Natural killer cell treated with Interleukin-12 subunit alpha and Interleukin-12 subunit beta and Interleukin-15 and Interleukin-18, amount 100 ng/mL, for 72 hours (primary cell): ENCODE measurements around the gene STAB2. TPM values are rescaled to one million over a fixed set of nuclear protein-coding genes. Genes with fewer than 3 reads are reported as not detected.

Experiments used
- ATAC-seq, 2 donors: fragments of 150-1000 bp; cut with Tn5 transposase in 1 of 2; sonication (Bioruptor Pico), chemical (Tn5 transposase) in 1 of 2; 2 replicates each; pipeline ENCODE4 v1.10.0; 2021
- DNase-seq: peaks from one replicate; pipeline ENCODE4 v3.0.0; 2022; ENCODE audit warnings: low spot score
- H3K27ac Mint-ChIP-seq, 2 donors: 1 replicate in 1 of 2; 2 replicates in 1 of 2; pipeline ENCODE4 v1.8.0; 2022; ENCODE audit warnings: mixed read lengths in 2 of 2, mild to moderate bottlenecking in 1 of 2, moderate library complexity in 1 of 2
- H3K27me3 Mint-ChIP-seq, 2 donors: 1 replicate in 1 of 2; 2 replicates in 1 of 2; pipeline ENCODE4 v1.8.0; 2022; ENCODE audit warnings: mixed read lengths in 2 of 2
- H3K36me3 Mint-ChIP-seq: one replicate; pipeline ENCODE4 v1.8.0; 2022; ENCODE audit warnings: mixed read lengths
- H3K4me1 Mint-ChIP-seq, 2 donors: 1 replicate in 1 of 2; 2 replicates in 1 of 2; pipeline ENCODE4 v1.8.0; 2022; ENCODE audit warnings: low read depth in 2 of 2, mixed read lengths in 2 of 2, mild to moderate bottlenecking in 1 of 2
- H3K4me3 Mint-ChIP-seq: one replicate; pipeline ENCODE4 v1.8.0; 2022; ENCODE audit warnings: mixed read lengths
- H3K9me3 Mint-ChIP-seq: 2 replicates; pipeline ENCODE4 v1.8.0; 2022; ENCODE audit warnings: mixed read lengths
- total RNA-seq, 2 donors: library from RNA; stranded (reverse); gene quantifications; one replicate each; pipeline ENCODE4 v1.2.3, GENCODE V29; 2022

The STAB2 gene
- total RNA-seq, 2 donors from 2014 or later, result not detected

DNA sequence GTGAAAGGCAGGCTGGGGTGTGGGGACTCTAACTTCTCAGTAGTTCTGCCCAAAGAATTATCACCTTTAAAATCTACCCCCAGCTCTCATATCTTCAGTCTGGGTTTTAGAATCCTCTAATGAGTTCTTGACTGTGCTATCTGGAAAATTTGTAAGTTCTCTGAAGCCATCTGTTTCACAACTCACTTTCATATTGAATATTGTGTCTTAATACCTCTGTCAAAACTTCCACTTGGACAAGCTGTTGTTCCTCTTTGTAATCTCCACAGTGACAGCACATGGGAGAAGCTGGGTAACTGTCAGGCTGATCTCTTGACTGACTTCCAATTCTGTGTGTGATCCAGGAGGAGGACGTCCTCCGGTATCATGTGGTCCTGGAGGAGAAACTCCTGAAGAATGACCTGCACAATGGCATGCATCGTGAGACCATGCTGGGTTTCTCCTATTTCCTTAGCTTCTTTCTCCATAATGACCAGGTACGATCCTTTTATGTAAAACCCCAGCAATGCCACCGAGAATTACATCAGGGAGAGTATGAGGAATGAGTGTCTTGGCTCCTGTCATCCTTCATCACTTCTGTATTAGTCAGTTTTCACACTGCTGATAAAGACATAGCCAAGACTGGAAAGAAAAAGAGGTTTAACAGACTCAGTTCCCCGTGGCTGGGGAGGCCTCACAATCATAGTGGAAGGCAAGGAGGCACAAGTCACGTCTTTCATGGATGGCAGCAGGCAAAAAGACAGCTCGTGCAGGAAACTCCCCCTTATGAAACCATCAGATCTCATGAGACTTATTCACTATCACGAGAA, 111.9 kb downstream of the STAB2 start:
- H3K4me3 Mint-ChIP-seq, result no peak overlapping the region

GRCh38 chr12:103705098-103705497, 118.0 kb downstream of the STAB2 start:
- Mint-ChIP-seq H3K4me1 (no peaks in the 10 kb centered on the region), H3K4me3 (no peak overlapping the region), H3K36me3 (no peaks in the 10 kb centered on the region), H3K27me3 (peaks cover 9 to 14% of the 10 kb centered on the region in 2 donors), H3K27ac (no peak overlapping the region), H3K9me3 (no peaks in the 10 kb centered on the region)
- ATAC-seq, result no peak
- DNase-seq, result no peak

More for the DNA sequence above, 111.9 kb downstream of the STAB2 start:
- no peak for ATAC-seq
- DNase-seq, result no peak
- Mint-ChIP-seq H3K9me3 (no peaks in the 10 kb centered on the region), H3K27ac (no peak overlapping the region), H3K36me3 (no peaks in the 10 kb centered on the region), H3K27me3 (peaks cover 19 to 29% of the 10 kb centered on the region in 2 donors), H3K4me1 (no peaks in the 10 kb centered on the region)

GRCh38 chr12:103705927-103706326, 118.9 kb downstream of the STAB2 start:
- ATAC-seq (no peak), DNase-seq (no peak)
- no peak overlapping the region for H3K27ac Mint-ChIP-seq
- H3K4me3 Mint-ChIP-seq, result no peak overlapping the region
- peaks cover 10 to 16% of the 10 kb centered on the region in 2 donors for H3K27me3 Mint-ChIP-seq
- no peaks in the 10 kb centered on the region for H3K36me3 Mint-ChIP-seq
- H3K4me1 Mint-ChIP-seq, result no peaks in the 10 kb centered on the region
- no peaks in the 10 kb centered on the region for H3K9me3 Mint-ChIP-seq

DNA sequence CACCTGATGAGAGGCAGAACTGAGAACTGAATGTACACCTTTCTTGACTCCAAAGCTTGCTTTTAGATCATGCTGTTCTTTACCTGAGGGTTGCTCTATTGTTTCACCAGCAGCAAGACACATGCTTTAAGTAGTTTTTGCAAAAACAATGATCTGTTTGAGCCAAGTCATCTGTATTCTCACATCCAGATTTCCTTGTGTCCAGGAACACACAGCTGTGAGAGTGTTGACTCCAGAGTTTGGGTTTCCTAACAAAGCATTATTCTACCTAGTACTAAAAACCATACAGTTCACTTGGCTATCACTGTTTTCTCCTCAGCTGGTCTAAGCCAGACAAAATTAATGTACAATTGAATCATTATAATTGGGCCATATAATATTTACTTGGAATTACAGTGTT, 120.4 kb downstream of the STAB2 start:
- DNase-seq (no peak), ATAC-seq (no peak)
- peaks cover 12 to 16% of the 10 kb centered on the region in 2 donors for H3K27me3 Mint-ChIP-seq
- H3K27ac Mint-ChIP-seq, result no peak overlapping the region
- H3K36me3 Mint-ChIP-seq, result no peaks in the 10 kb centered on the region
- H3K4me1 Mint-ChIP-seq, result no peaks in the 10 kb centered on the region
- no peaks in the 10 kb centered on the region for H3K9me3 Mint-ChIP-seq
- no peak overlapping the region for H3K4me3 Mint-ChIP-seq

DNA sequence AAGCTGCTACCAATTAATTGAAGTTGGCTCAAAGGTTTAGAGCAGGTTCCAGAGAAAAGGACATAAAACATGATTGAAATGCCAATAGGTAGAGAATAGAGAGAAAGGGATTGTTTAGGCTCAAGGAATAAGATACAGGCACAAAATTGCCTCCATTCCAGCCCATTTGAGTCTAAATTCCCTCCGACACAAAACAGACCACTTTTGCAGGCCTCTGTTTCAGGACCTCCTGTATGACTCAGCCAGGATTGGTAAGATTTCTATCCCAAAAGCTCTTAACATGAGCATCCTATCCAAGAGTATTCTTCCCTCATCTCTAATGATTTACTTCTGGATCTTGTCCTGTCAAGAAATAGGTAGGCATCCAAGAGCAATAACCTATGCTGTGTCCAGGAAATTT, 123.5 kb downstream of the STAB2 start:
- no peaks in the 10 kb centered on the region for H3K4me1 Mint-ChIP-seq
- no peak overlapping the region for H3K27ac Mint-ChIP-seq
- no peaks in the 10 kb centered on the region for H3K36me3 Mint-ChIP-seq
- H3K27me3 Mint-ChIP-seq, result peaks cover 16 to 22% of the 10 kb centered on the region in 2 donors
- no peak for DNase-seq
- no peak for ATAC-seq
- H3K9me3 Mint-ChIP-seq, result no peaks in the 10 kb centered on the region
- H3K4me3 Mint-ChIP-seq, result no peak overlapping the region

DNA sequence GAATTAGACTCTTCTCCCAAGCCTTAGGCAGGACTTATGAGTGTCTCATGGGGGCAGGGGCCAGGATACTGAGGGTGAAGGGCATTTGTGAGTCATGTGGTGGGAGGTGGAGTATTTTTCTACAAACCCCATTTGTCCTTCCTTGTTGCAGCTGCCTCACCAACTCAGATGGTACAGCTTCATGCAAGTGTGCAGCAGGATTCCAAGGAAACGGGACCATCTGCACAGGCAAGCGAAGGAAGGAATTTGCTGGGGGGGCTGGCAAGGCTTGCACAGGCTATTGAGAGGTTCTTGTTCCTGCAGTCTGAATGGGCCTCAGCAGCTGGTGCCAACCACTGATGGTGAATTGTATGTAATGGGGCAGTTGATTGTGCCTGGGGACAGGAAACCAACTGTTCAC, 125.1 kb downstream of the STAB2 start:
- ATAC-seq, result peak in 1 of 2 donors; percentile 17
- H3K4me1 Mint-ChIP-seq, result no peaks in the 10 kb centered on the region
- H3K36me3 Mint-ChIP-seq, result no peaks in the 10 kb centered on the region
- H3K27ac Mint-ChIP-seq, result no peak overlapping the region
- no peak overlapping the region for H3K4me3 Mint-ChIP-seq
- H3K9me3 Mint-ChIP-seq, result no peaks in the 10 kb centered on the region
- peaks cover 21 to 27% of the 10 kb centered on the region in 2 donors for H3K27me3 Mint-ChIP-seq
- no peak for DNase-seq

- H3K4me3 Mint-ChIP-seq, result no peak overlapping the region
- H3K27me3 Mint-ChIP-seq, result peaks cover 11 to 13% of the 10 kb centered on the region in 2 donors
- H3K36me3 Mint-ChIP-seq, result no peaks in the 10 kb centered on the region
- no peak for ATAC-seq
- DNase-seq, result no peak
- H3K4me1 Mint-ChIP-seq, result no peaks in the 10 kb centered on the region
- no peak overlapping the region for H3K27ac Mint-ChIP-seq
- H3K9me3 Mint-ChIP-seq, result no peaks in the 10 kb centered on the region
These were observed 128.4 kb downstream of the STAB2 start for GRCh38 chr12:103715494-103715893.

- ATAC-seq, result peak in 1 of 2 donors; percentile 17
- H3K27ac Mint-ChIP-seq, result no peak overlapping the region
- DNase-seq, result no peak
- no peaks in the 10 kb centered on the region for H3K4me1 Mint-ChIP-seq
- no peaks in the 10 kb centered on the region for H3K9me3 Mint-ChIP-seq
- no peak overlapping the region for H3K4me3 Mint-ChIP-seq
- H3K36me3 Mint-ChIP-seq, result no peaks in the 10 kb centered on the region
- peaks cover 11 to 13% of the 10 kb centered on the region in 2 donors for H3K27me3 Mint-ChIP-seq
These were observed 129.6 kb downstream of the STAB2 start for GRCh38 chr12:103716517-103717196.

DNA sequence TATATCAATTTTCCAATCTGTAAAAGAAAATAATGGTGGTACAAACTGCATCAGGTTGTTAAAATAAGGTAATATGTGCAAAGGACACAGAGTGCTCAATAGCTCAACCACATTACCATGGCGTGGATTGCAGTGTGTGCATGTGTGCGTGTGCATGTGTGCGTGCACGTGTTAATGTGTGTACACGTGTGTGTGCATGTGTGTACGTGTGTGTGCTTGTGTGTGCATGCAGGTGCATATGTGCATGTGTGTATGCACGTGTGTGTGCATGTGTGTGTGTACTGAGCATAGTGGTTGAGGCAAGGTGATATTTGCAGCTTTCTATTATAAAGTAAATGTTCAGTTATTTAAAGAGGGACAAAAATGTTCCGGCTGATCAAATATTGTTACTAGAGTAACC, 138.3 kb downstream of the STAB2 start:
- H3K36me3 Mint-ChIP-seq, result no peaks in the 10 kb centered on the region
- ATAC-seq, result no peak
- H3K9me3 Mint-ChIP-seq, result no peaks in the 10 kb centered on the region
- DNase-seq, result no peak
- H3K4me3 Mint-ChIP-seq, result no peak overlapping the region
- no peak overlapping the region for H3K27ac Mint-ChIP-seq
- H3K4me1 Mint-ChIP-seq, result no peaks in the 10 kb centered on the region
- peaks cover 0 to 5% of the 10 kb centered on the region in 2 donors for H3K27me3 Mint-ChIP-seq

DNA sequence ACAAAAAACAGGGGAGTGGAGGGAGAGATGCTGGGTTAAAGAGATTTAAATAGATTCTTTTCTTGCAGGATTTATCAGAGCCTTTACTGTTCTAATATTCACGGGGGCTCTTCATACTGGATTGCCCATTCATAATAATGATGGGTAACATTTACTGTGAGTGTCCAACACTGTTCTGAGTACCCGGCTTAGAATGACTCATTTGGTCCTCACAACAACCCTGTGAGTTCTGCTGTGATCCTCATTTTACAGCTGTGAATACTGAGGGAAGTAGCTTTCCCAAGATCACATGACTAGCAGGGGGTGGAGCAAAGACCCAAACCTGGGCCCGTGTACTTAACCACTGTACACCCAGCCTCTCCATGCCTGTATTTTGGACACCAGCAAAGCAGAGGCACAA, 140.6 kb downstream of the STAB2 start:
- Mint-ChIP-seq H3K36me3 (no peaks in the 10 kb centered on the region), H3K27me3 (peaks cover 9% of the 10 kb centered on the region in 2 donors), H3K4me1 (no peaks in the 10 kb centered on the region), H3K4me3 (no peak overlapping the region), H3K9me3 (no peaks in the 10 kb centered on the region), H3K27ac (no peak overlapping the region)
- DNase-seq (no peak), ATAC-seq (no peak)

- Mint-ChIP-seq H3K4me3 (no peak overlapping the region), H3K36me3 (no peaks in the 10 kb centered on the region), H3K27ac (no peak overlapping the region), H3K4me1 (no peaks in the 10 kb centered on the region), H3K9me3 (no peaks in the 10 kb centered on the region), H3K27me3 (peaks cover 9% of the 10 kb centered on the region in 2 donors)
- DNase-seq (no peak), ATAC-seq (no peak)
These were observed 141.2 kb downstream of the STAB2 start for GRCh38 chr12:103728323-103728722.

- Mint-ChIP-seq H3K27me3 (peaks cover 9% of the 10 kb centered on the region in 2 donors), H3K9me3 (no peaks in the 10 kb centered on the region), H3K27ac (no peak overlapping the region), H3K4me3 (no peak overlapping the region), H3K4me1 (no peaks in the 10 kb centered on the region), H3K36me3 (no peaks in the 10 kb centered on the region)
- DNase-seq, result no peak
- no peak for ATAC-seq
These were observed 142.4 kb downstream of the STAB2 start for GRCh38 chr12:103729499-103729898.

DNA sequence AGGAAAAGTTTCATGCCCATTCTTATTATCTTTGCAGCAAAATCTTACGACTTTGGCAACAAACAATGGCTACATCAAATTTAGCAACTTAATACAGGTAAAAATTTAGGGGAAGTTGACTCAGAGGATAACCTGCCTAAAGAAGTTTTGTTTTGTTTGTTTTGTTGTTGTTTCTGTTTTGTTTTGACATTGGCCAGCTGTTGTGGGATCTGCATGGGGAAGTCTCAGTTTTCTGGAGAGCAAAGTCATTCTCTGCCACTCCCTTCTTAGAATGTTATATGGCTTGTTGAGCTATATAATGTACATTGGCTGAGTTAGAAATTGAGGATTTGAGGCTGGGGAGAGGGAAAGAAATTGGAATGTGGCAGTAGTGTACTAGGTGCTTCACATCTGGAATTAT, 144.5 kb downstream of the STAB2 start:
- Mint-ChIP-seq H3K36me3 (no peaks in the 10 kb centered on the region), H3K9me3 (no peaks in the 10 kb centered on the region), H3K4me1 (no peaks in the 10 kb centered on the region), H3K4me3 (no peak overlapping the region), H3K27ac (no peak overlapping the region), H3K27me3 (peaks cover 9 to 11% of the 10 kb centered on the region in 2 donors)
- no peak for DNase-seq
- ATAC-seq, result no peak

DNA sequence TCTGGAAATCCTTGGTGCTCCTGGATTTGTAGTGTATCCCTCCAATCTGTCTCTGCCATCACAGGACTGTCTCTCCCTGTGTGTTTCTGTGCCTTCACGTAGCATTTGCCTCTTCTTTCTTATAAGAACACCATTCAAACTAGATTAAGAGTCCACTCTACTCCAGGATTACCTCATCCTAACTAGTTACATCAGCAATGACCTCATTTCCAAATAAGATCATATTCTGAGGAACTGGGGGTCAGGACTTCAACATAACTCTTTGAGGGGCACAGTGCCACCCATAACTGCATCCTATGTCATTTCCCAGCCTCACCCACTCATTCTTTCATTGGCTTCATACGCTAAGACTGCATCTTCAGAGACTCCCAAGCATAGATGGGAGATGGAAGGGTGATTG, 147.8 kb downstream of the STAB2 start:
- ATAC-seq (no peak), DNase-seq (no peak)
- Mint-ChIP-seq H3K4me1 (no peaks in the 10 kb centered on the region), H3K4me3 (no peak overlapping the region), H3K36me3 (no peaks in the 10 kb centered on the region), H3K27me3 (peaks cover 8 to 18% of the 10 kb centered on the region in 2 donors), H3K27ac (no peak overlapping the region), H3K9me3 (no peaks in the 10 kb centered on the region)
